ENCODE results near the gene SDK1. TPM values are rescaled to one million over a fixed set of nuclear protein-coding genes. Genes with fewer than 3 reads are reported as not detected.

SDK1 gene
- total RNA-seq, 1 experiment from 2014 or later, result 9.3 TPM

GRCh38 chr7:4045450-4045849 lies 744.4 kb downstream of the SDK1 start:
- Mint-ChIP-seq H3K4me1 (peaks cover 54% of the 10 kb centered on the region), H3K9me3 (no peaks in the 10 kb centered on the region), H3K27me3 (ENCODE audit: low read depth) (no peaks in the 10 kb centered on the region), H3K4me3 (no peak overlapping the region), H3K36me3 (no peaks in the 10 kb centered on the region), H3K27ac (no peak overlapping the region)
- ChIA-PET POLR2A (no interaction called here), CTCF (interaction anchor here (0.9 kb wide), 1 partner anchor 181 kb away, joined by 3 read pairs; no protein-coding TSS in a partner anchor)
- no peak for ATAC-seq
- TF ChIP-seq JUN (CRISPR knock-in tag; IDR thresholded peaks at IDR 0.05) (no peak), ARID4B (CRISPR knock-in tag; IDR thresholded peaks at IDR 0.05; ENCODE audit: borderline replicate concordance) (no peak), E2F4 (CRISPR knock-in tag; IDR thresholded peaks at IDR 0.05; ENCODE audit: borderline replicate concordance, low read depth) (no peak), ZNF138 (CRISPR knock-in tag; conservative IDR thresholded peaks at IDR 0.05) (no peak), KAT7 (CRISPR knock-in tag; IDR thresholded peaks at IDR 0.05; ENCODE audit: borderline replicate concordance) (no peak), MYBL2 (CRISPR knock-in tag; IDR thresholded peaks at IDR 0.05) (no peak), ZNF232 (CRISPR knock-in tag; IDR thresholded peaks at IDR 0.05) (no peak), ZNF671 (CRISPR knock-in tag; IDR thresholded peaks at IDR 0.05) (no peak), ZNF219 (CRISPR knock-in tag; IDR thresholded peaks at IDR 0.05; ENCODE audit: borderline replicate concordance) (no peak), ETV6 (CRISPR knock-in tag; IDR thresholded peaks at IDR 0.05) (no peak), NFATC4 (CRISPR knock-in tag; IDR thresholded peaks at IDR 0.05) (no peak), ELF4 (CRISPR knock-in tag; IDR thresholded peaks at IDR 0.05; ENCODE audit: low read depth) (no peak), CDX4 (CRISPR knock-in tag; IDR thresholded peaks at IDR 0.05; ENCODE audit: borderline replicate concordance) (no peak), PRDM15 (CRISPR knock-in tag; IDR thresholded peaks at IDR 0.05) (no peak), CBFB (CRISPR knock-in tag; IDR thresholded peaks at IDR 0.05; ENCODE audit: low read depth) (no peak)
- no peak for DNase-seq (ENCODE audit: low spot score)

GRCh38 chr7:4045975-4046374 lies 744.9 kb downstream of the SDK1 start:
- Mint-ChIP-seq H3K4me1 (peaks cover 49% of the 10 kb centered on the region), H3K9me3 (no peaks in the 10 kb centered on the region), H3K36me3 (no peaks in the 10 kb centered on the region), H3K27ac (no peak overlapping the region), H3K27me3 (ENCODE audit: low read depth) (no peaks in the 10 kb centered on the region), H3K4me3 (no peak overlapping the region)
- no peak for TF ChIP-seq FOXP4 (CRISPR knock-in tag; IDR thresholded peaks at IDR 0.05)
- peak; percentile 81 for TF ChIP-seq ZNF121 (CRISPR knock-in tag; IDR thresholded peaks at IDR 0.05)
- CTCF ChIA-PET, result no interaction called here
- DNase-seq (ENCODE audit: low spot score) (no peak), ATAC-seq (no peak)
- POLR2A ChIA-PET, result no interaction called here

Data from WTC11 (cell line).